ENCODE data around the gene SERPINA6.

Gene SERPINA6

DNA sequence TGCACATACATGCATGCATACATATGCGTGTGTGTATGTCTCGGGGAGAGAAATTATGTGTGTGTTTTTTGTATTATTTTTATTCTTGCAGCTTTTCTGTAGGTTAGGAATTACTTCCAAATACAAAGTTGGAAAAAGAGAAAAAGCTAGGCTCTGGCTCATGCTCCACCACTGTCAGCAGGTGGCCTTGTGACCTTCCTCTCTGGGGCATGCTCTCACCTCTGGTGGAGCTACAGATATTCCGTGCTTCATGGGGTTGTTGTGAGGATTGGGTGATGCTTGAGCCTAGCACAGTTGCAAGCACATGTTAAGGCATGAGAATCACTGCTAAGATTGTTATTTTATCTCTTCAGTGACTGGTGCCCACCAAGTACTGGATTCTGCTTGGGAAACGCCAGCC is 6.7 kb upstream of the SERPINA6 start:
- no peak overlapping the region for H3K27ac ChIP-seq (ENCODE audit: insufficient read depth, low read length, poor library complexity, severe bottlenecking)
- no peaks in the 10 kb centered on the region for H3K36me3 ChIP-seq (ENCODE audit: control insufficient read depth, insufficient read depth, low read length)
- no peaks in the 10 kb centered on the region for H3K4me1 ChIP-seq (ENCODE audit: control insufficient read depth, insufficient read depth, low read length, poor library complexity, severe bottlenecking)
- H3K27me3 ChIP-seq (replicated peaks; ENCODE audit: control insufficient read depth, insufficient read depth, low read length, poor library complexity, severe bottlenecking): no peaks in the 10 kb centered on the region
- H3K9me3 ChIP-seq (ENCODE audit: control insufficient read depth, low read length): no peaks in the 10 kb centered on the region
- H3K4me3 ChIP-seq (ENCODE audit: insufficient read depth, low read depth, low read length, poor library complexity, severe bottlenecking): no peak overlapping the region
- DNase-seq: no peak

DNA sequence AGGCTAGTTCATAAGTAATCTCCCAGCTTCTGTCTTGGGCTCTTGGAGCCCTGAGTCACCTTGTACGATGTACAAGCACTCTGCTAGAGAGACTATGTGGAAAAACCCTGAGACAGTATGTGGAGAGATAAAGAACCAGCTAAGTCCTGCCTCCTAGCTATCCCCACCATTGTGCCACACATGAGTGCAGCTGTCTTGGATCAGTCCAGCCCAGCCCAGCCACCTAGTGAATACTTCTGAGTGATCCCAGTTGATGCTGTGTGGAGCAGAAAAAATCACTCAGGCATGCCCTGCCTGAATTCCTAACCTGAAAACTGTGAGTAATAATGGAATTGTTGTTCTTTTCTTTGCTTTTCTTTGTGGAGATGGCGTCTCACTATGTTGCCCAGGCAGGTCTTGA is 5.1 kb upstream of the SERPINA6 start:
- Histone ChIP-seq H3K4me1 (ENCODE audit: control insufficient read depth, insufficient read depth, low read length, poor library complexity, severe bottlenecking) (no peaks in the 10 kb centered on the region), H3K36me3 (ENCODE audit: control insufficient read depth, insufficient read depth, low read length) (no peaks in the 10 kb centered on the region), H3K4me3 (ENCODE audit: insufficient read depth, low read depth, low read length, poor library complexity, severe bottlenecking) (no peak overlapping the region), H3K9me3 (ENCODE audit: control insufficient read depth, low read length) (no peaks in the 10 kb centered on the region), H3K27me3 (replicated peaks; ENCODE audit: control insufficient read depth, insufficient read depth, low read length, poor library complexity, severe bottlenecking) (no peaks in the 10 kb centered on the region), H3K27ac (ENCODE audit: insufficient read depth, low read length, poor library complexity, severe bottlenecking) (no peak overlapping the region)
- DNase-seq: no peak

- H3K9me3 ChIP-seq (ENCODE audit: control insufficient read depth, low read length): no peaks in the 10 kb centered on the region
- H3K4me1 ChIP-seq (ENCODE audit: control insufficient read depth, insufficient read depth, low read length, poor library complexity, severe bottlenecking): no peaks in the 10 kb centered on the region
- no peak overlapping the region for H3K4me3 ChIP-seq (ENCODE audit: insufficient read depth, low read depth, low read length, poor library complexity, severe bottlenecking)
- H3K27me3 ChIP-seq (replicated peaks; ENCODE audit: control insufficient read depth, insufficient read depth, low read length, poor library complexity, severe bottlenecking): no peaks in the 10 kb centered on the region
- no peak for DNase-seq
- H3K36me3 ChIP-seq (ENCODE audit: control insufficient read depth, insufficient read depth, low read length): no peaks in the 10 kb centered on the region
- no peak overlapping the region for H3K27ac ChIP-seq (ENCODE audit: insufficient read depth, low read length, poor library complexity, severe bottlenecking)
Observed at GRCh38 chr14:94321421-94322271, 1.5 kb downstream of the SERPINA6 start.

- Histone ChIP-seq H3K27me3 (replicated peaks; ENCODE audit: control insufficient read depth, insufficient read depth, low read length, poor library complexity, severe bottlenecking) (no peaks in the 10 kb centered on the region), H3K4me1 (ENCODE audit: control insufficient read depth, insufficient read depth, low read length, poor library complexity, severe bottlenecking) (no peaks in the 10 kb centered on the region), H3K27ac (ENCODE audit: insufficient read depth, low read length, poor library complexity, severe bottlenecking) (no peak overlapping the region), H3K4me3 (ENCODE audit: insufficient read depth, low read depth, low read length, poor library complexity, severe bottlenecking) (no peak overlapping the region), H3K36me3 (ENCODE audit: control insufficient read depth, insufficient read depth, low read length) (no peaks in the 10 kb centered on the region), H3K9me3 (ENCODE audit: control insufficient read depth, low read length) (no peaks in the 10 kb centered on the region)
- DNase-seq: no peak
Observed at GRCh38 chr14:94320243-94320642, 2.9 kb downstream of the SERPINA6 start.

- Histone ChIP-seq H3K4me1 (ENCODE audit: control insufficient read depth, insufficient read depth, low read length, poor library complexity, severe bottlenecking) (no peaks in the 10 kb centered on the region), H3K4me3 (ENCODE audit: insufficient read depth, low read depth, low read length, poor library complexity, severe bottlenecking) (no peak overlapping the region), H3K27me3 (replicated peaks; ENCODE audit: control insufficient read depth, insufficient read depth, low read length, poor library complexity, severe bottlenecking) (no peaks in the 10 kb centered on the region), H3K36me3 (ENCODE audit: control insufficient read depth, insufficient read depth, low read length) (no peaks in the 10 kb centered on the region), H3K27ac (ENCODE audit: insufficient read depth, low read length, poor library complexity, severe bottlenecking) (no peak overlapping the region), H3K9me3 (ENCODE audit: control insufficient read depth, low read length) (no peaks in the 10 kb centered on the region)
- DNase-seq: no peak
Observed at GRCh38 chr14:94317259-94317658, 5.9 kb downstream of the SERPINA6 start.

GRCh38 chr14:94316692-94317091 is 6.4 kb downstream of the SERPINA6 start:
- no peak for DNase-seq

GRCh38 chr14:94314890-94315289 is 8.2 kb downstream of the SERPINA6 start:
- H3K9me3 ChIP-seq (ENCODE audit: control insufficient read depth, low read length): no peaks in the 10 kb centered on the region
- H3K27ac ChIP-seq (ENCODE audit: insufficient read depth, low read length, poor library complexity, severe bottlenecking): no peak overlapping the region
- no peaks in the 10 kb centered on the region for H3K36me3 ChIP-seq (ENCODE audit: control insufficient read depth, insufficient read depth, low read length)
- DNase-seq: no peak
- H3K27me3 ChIP-seq (replicated peaks; ENCODE audit: control insufficient read depth, insufficient read depth, low read length, poor library complexity, severe bottlenecking): no peaks in the 10 kb centered on the region
- no peak overlapping the region for H3K4me3 ChIP-seq (ENCODE audit: insufficient read depth, low read depth, low read length, poor library complexity, severe bottlenecking)
- no peaks in the 10 kb centered on the region for H3K4me1 ChIP-seq (ENCODE audit: control insufficient read depth, insufficient read depth, low read length, poor library complexity, severe bottlenecking)

More at GRCh38 chr14:94316692-94317091, 6.4 kb downstream of the SERPINA6 start:
- Histone ChIP-seq H3K4me3 (ENCODE audit: insufficient read depth, low read depth, low read length, poor library complexity, severe bottlenecking) (no peak overlapping the region), H3K4me1 (ENCODE audit: control insufficient read depth, insufficient read depth, low read length, poor library complexity, severe bottlenecking) (no peaks in the 10 kb centered on the region), H3K9me3 (ENCODE audit: control insufficient read depth, low read length) (no peaks in the 10 kb centered on the region), H3K36me3 (ENCODE audit: control insufficient read depth, insufficient read depth, low read length) (no peaks in the 10 kb centered on the region), H3K27ac (ENCODE audit: insufficient read depth, low read length, poor library complexity, severe bottlenecking) (no peak overlapping the region), H3K27me3 (replicated peaks; ENCODE audit: control insufficient read depth, insufficient read depth, low read length, poor library complexity, severe bottlenecking) (no peaks in the 10 kb centered on the region)

DNA sequence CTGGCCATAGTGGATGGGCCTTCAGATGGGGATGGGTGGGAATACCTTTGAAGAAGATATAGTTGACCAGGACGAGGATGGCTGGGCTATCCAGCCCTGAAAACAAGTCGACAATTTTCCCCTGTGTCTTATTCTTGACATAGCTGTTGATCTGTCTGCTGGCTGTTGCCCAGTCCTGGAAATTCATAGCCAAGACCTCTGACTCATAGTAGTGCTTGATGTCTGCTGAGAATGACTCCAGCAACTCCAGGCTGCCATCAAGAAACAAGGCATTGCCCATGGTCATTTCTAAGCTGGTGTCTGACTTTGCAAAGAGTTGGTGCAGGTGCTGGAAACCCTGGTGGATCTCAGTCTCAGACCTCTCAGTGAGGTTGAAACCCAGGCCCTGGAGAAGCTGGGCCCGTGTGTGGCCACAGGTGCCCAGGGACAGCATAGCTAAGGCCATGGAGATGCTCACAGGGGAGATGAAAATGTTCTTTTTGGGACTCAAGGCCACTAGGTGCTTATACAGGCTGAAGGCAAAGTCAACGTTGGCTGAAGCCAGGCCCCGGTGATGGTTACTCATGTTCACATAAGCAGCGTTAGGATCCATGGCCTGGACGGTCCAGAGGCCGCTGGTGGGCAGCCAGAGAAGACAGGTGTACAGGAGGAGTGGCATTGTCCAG is 9.0 kb downstream of the SERPINA6 start:
- DNase-seq: no peak
- H3K27me3 ChIP-seq (replicated peaks; ENCODE audit: control insufficient read depth, insufficient read depth, low read length, poor library complexity, severe bottlenecking): no peaks in the 10 kb centered on the region
- no peak overlapping the region for H3K4me3 ChIP-seq (ENCODE audit: insufficient read depth, low read depth, low read length, poor library complexity, severe bottlenecking)
- no peaks in the 10 kb centered on the region for H3K36me3 ChIP-seq (ENCODE audit: control insufficient read depth, insufficient read depth, low read length)
- H3K27ac ChIP-seq (ENCODE audit: insufficient read depth, low read length, poor library complexity, severe bottlenecking): no peak overlapping the region
- no peaks in the 10 kb centered on the region for H3K9me3 ChIP-seq (ENCODE audit: control insufficient read depth, low read length)
- no peaks in the 10 kb centered on the region for H3K4me1 ChIP-seq (ENCODE audit: control insufficient read depth, insufficient read depth, low read length, poor library complexity, severe bottlenecking)

GRCh38 chr14:94312481-94313246 is 10.5 kb downstream of the SERPINA6 start:
- Histone ChIP-seq H3K4me1 (ENCODE audit: control insufficient read depth, insufficient read depth, low read length, poor library complexity, severe bottlenecking) (no peaks in the 10 kb centered on the region), H3K9me3 (ENCODE audit: control insufficient read depth, low read length) (no peaks in the 10 kb centered on the region), H3K36me3 (ENCODE audit: control insufficient read depth, insufficient read depth, low read length) (no peaks in the 10 kb centered on the region), H3K27me3 (replicated peaks; ENCODE audit: control insufficient read depth, insufficient read depth, low read length, poor library complexity, severe bottlenecking) (no peaks in the 10 kb centered on the region), H3K4me3 (ENCODE audit: insufficient read depth, low read depth, low read length, poor library complexity, severe bottlenecking) (no peak overlapping the region), H3K27ac (ENCODE audit: insufficient read depth, low read length, poor library complexity, severe bottlenecking) (no peak overlapping the region)
- DNase-seq: no peak

GRCh38 chr14:94310248-94310647 is 12.9 kb downstream of the SERPINA6 start:
- Histone ChIP-seq H3K4me1 (ENCODE audit: control insufficient read depth, insufficient read depth, low read length, poor library complexity, severe bottlenecking) (no peaks in the 10 kb centered on the region), H3K27ac (ENCODE audit: insufficient read depth, low read length, poor library complexity, severe bottlenecking) (no peak overlapping the region)

More at GRCh38 chr14:94310248-94310647, 12.9 kb downstream of the SERPINA6 start:
- Histone ChIP-seq H3K4me3 (ENCODE audit: insufficient read depth, low read depth, low read length, poor library complexity, severe bottlenecking) (no peak overlapping the region), H3K36me3 (ENCODE audit: control insufficient read depth, insufficient read depth, low read length) (no peaks in the 10 kb centered on the region), H3K9me3 (ENCODE audit: control insufficient read depth, low read length) (no peaks in the 10 kb centered on the region), H3K27me3 (replicated peaks; ENCODE audit: control insufficient read depth, insufficient read depth, low read length, poor library complexity, severe bottlenecking) (no peaks in the 10 kb centered on the region)
- DNase-seq: no peak
